Endothelial cell of umbilical vein (primary cell): Measurements from ENCODE around the gene CCDC160. TPM values are rescaled to one million over a fixed set of nuclear protein-coding genes. Genes with fewer than 3 reads are reported as not detected.

Source experiments
- BruUV-seq: library from RNA; stranded (reverse); fragments of 400-500 nt; replicated peaks from 2 replicates; lab custom pipeline; 2021; lab: Mats Ljungman, UMichigan
- CTCF ChIA-PET: fragments of 300-600, 350-600 bp; sonication (Branson Sonifier 250); formaldehyde crosslinking; loops from one replicate; lab custom pipeline; 2021; ENCODE audit warnings: antibody characterized with exemption, inconsistent platforms; lab: Charles Lee
- POLR2A ChIA-PET: fragments of 300-600, 350-600 bp; sonication (Branson Sonifier 250); formaldehyde crosslinking; loops from one replicate; lab custom pipeline; 2021; ENCODE audit warnings: antibody characterized with exemption, inconsistent platforms; lab: Charles Lee
- DNase-seq: peaks from one replicate; pipeline ENCODE4 v3.0.0-alpha.2; 2011; ENCODE audit warnings: low read depth, low spot score
- FAIRE-seq: peaks from 2 replicates; lab custom pipeline; 2011; peaks lifted over from hg19 to GRCh38; lab: Jason Lieb, UNC
- H2AFZ ChIP-seq: 2 replicates; pipeline ENCODE4 v1.6.0; 2012; ENCODE audit warnings: low read depth, low read length, control low read depth, inconsistent platforms
- H3K27ac ChIP-seq: 2 replicates; pipeline ENCODE4 v1.5.1; 2011; ENCODE audit warnings: low read depth, mild to moderate bottlenecking, control low read depth, low read length, moderate library complexity; ENCODE audit not compliant: insufficient read depth
- H3K27me3 ChIP-seq, 2 experiments: 2 replicates each; pipeline versions ENCODE4 v1.6.0 to v1.6.1; 2011; ENCODE audit warnings: low read length in 2 of 2, mixed read lengths in 1 of 2; ENCODE audit not compliant: control insufficient read depth in 2 of 2, insufficient read depth in 2 of 2
- H3K36me3 ChIP-seq, 2 experiments: 2 replicates in 1 of 2; 3 replicates in 1 of 2; pipeline ENCODE4 v1.5.1; 2011; ENCODE audit warnings: low read length in 2 of 2, mild to moderate bottlenecking in 1 of 2, moderate library complexity in 1 of 2; ENCODE audit not compliant: control insufficient read depth in 2 of 2, insufficient read depth in 2 of 2; ENCODE audit errors: extremely low read depth in 1 of 2
- H3K4me1 ChIP-seq: 3 replicates; pipeline ENCODE4 v1.5.1; 2011; ENCODE audit warnings: mild to moderate bottlenecking, low read length; ENCODE audit not compliant: control insufficient read depth, insufficient read depth; ENCODE audit errors: extremely low read depth
- H3K4me2 ChIP-seq: 2 replicates; pipeline ENCODE4 v1.6.1; 2011; ENCODE audit warnings: low read length, control low read depth, mixed read lengths; ENCODE audit not compliant: insufficient read depth
- H3K4me3 ChIP-seq, 3 experiments: fragments of 200-600 bp in 1 of 3; sonication (generic), shearing (Covaris generic) in 1 of 3; replicated peaks in 1 of 3; 2 replicates each; pipeline ENCODE4 v1.5.1; 2011 to 2016; ENCODE audit warnings: control low read depth in 3 of 3, low read length in 3 of 3, mild to moderate bottlenecking in 2 of 3, inconsistent platforms in 1 of 3, low read depth in 1 of 3, moderate library complexity in 1 of 3; ENCODE audit not compliant: insufficient read depth in 1 of 3
- H3K79me2 ChIP-seq: 2 replicates; pipeline ENCODE4 v1.6.0; 2012; ENCODE audit warnings: low read length, inconsistent platforms; ENCODE audit not compliant: control insufficient read depth, insufficient read depth
- H3K9ac ChIP-seq: replicated peaks from 2 replicates; pipeline ENCODE3; 2011; ENCODE audit warnings: low read length, control low read depth; ENCODE audit not compliant: insufficient read depth; ENCODE audit errors: extremely low read depth
- H3K9me1 ChIP-seq: replicated peaks from 3 replicates; pipeline ENCODE4 v1.6.0; 2011; ENCODE audit warnings: mild to moderate bottlenecking, low read length; ENCODE audit not compliant: control insufficient read depth, insufficient read depth; ENCODE audit errors: extremely low read depth
- H3K9me3 ChIP-seq: replicated peaks from 2 replicates; pipeline ENCODE4 v1.5.1; 2012; ENCODE audit warnings: low read length, inconsistent platforms; ENCODE audit not compliant: control insufficient read depth, insufficient read depth
- H4K20me1 ChIP-seq: replicated peaks from 2 replicates; pipeline ENCODE3; 2011; ENCODE audit warnings: mild to moderate bottlenecking, low read length; ENCODE audit not compliant: control insufficient read depth, insufficient read depth; ENCODE audit errors: extremely low read depth
- CTCF ChIP-seq, 2 donors: IDR thresholded peaks; 1 replicate in 1 of 2; 2 replicates in 1 of 2; pipeline ENCODE4 v1.5.1; 2011; ENCODE audit warnings: low read length in 2 of 2, mild to moderate bottlenecking in 2 of 2, moderate library complexity in 2 of 2, control low read depth in 1 of 2, inconsistent platforms in 1 of 2, low read depth in 1 of 2; ENCODE audit not compliant: insufficient read depth in 1 of 2; ENCODE audit errors: extremely low read depth in 1 of 2
- EZH2 ChIP-seq: IDR thresholded peaks from 2 replicates; pipeline ENCODE4 v1.6.1; 2012; ENCODE audit warnings: borderline replicate concordance, low read depth, mild to moderate bottlenecking, moderate library complexity, low read length, inconsistent platforms; ENCODE audit not compliant: severe bottlenecking
- FOS ChIP-seq: IDR thresholded peaks from 2 replicates; pipeline ENCODE4 v1.6.1; 2011; ENCODE audit warnings: mild to moderate bottlenecking, low read length, moderate library complexity, borderline replicate concordance; ENCODE audit not compliant: insufficient read depth
- JUN ChIP-seq: IDR thresholded peaks from 2 replicates; pipeline ENCODE4 v1.6.1; 2011; ENCODE audit warnings: borderline replicate concordance, low read depth; ENCODE audit not compliant: insufficient read length, insufficient read depth
- MYC ChIP-seq: IDR thresholded peaks from one replicate; pipeline ENCODE4 v1.6.1; 2011; ENCODE audit warnings: mild to moderate bottlenecking, low read depth, low read length
- POLR2A ChIP-seq: IDR thresholded peaks from 2 replicates; pipeline ENCODE4 v1.6.1; 2012; ENCODE audit warnings: low read depth, mild to moderate bottlenecking, control low read depth, low read length
- dilution Hi-C: fragments of 300-500 bp; cut with MboI; formaldehyde crosslinking; loops from one replicate; pipeline ENCODE4 v1.15.0; 2019; ENCODE audit warnings: low sequenced_read_pairs; ENCODE audit not compliant: extremely low pct_ligation_motif_present
- intact Hi-C: fragments of 100-400 bp; cut with micrococcal nuclease; formaldehyde crosslinking; loops from one replicate; pipeline ENCODE4 v1.10.0; 2022
- polyA plus RNA-seq, 4 experiments: library from polyadenylated mRNA; depleted of rRNA in 3 of 4; stranded (reverse) in 3 of 4; unstranded in 1 of 4; fragments of >200 nt; gene quantifications; 2 replicates each; pipeline versions ENCODE4 v1.2.1 to v1.2.3, GENCODE V29; 2011 to 2012; ENCODE audit warnings: missing spikeins in 1 of 4
- total RNA-seq: library from RNA; stranded (reverse); gene quantifications from 2 replicates; pipeline ENCODE4 v1.2.3, GENCODE V29; 2021
- TF ChIP-seq, protein P1 (sequence below): IDR thresholded peaks from 2 replicates; pipeline ENCODE4 v1.6.1; 2011; ENCODE audit not compliant: insufficient read depth, insufficient read length

The CCDC160 gene
- total and polyA plus RNA-seq, 2 donors (not counting 3 experiments of a cell fraction or from before 2014, with no cell fraction given) = not detected

DNA sequence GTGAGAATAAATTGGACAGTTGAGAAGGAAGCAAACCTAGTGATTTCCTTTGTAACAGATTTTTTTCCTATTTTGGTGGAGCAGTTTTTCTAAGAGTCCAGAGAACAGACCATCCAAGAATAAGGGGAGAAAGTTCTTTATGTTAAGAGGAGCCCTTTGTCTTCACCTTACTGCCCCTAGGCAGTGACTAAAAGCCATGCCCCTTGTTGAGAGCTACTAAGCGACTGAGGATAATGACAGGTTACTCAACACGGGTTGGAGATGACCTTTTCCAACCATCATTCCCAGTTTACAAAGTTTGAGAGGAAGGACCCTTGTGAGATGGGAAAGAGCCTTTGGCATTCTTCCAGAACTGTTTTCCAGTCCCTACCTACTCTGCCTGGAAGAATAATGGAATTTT lies 3.2 kb downstream of the CCDC160 start:
- dilution Hi-C loops = no loop called here
- TF ChIP-seq FOS (no peak), MYC (no peak), EZH2 (no peak), CTCF (IDR thresholded peaks at IDR 0.05; ENCODE audit: extremely low read depth in 1 of 2, insufficient read depth in 1 of 2, low read depth in 1 of 2, low read length in 2 of 2) (no peak), POLR2A (no peak), JUN (no peak)
- TF ChIP-seq, protein P1, sequence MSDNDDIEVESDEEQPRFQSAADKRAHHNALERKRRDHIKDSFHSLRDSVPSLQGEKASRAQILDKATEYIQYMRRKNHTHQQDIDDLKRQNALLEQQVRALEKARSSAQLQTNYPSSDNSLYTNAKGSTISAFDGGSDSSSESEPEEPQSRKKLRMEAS = no peak
- intact Hi-C loops = no loop called here
- H3K27ac ChIP-seq = no peak overlapping the region
- no peaks in the 10 kb centered on the region for H3K4me1 ChIP-seq
- FAIRE-seq (no peak), DNase-seq (no peak)
- H3K9me3 ChIP-seq = no peaks in the 10 kb centered on the region
- H3K9me1 ChIP-seq = no peaks in the 10 kb centered on the region
- H4K20me1 ChIP-seq = no peaks in the 10 kb centered on the region
- no peaks in the 10 kb centered on the region for H3K79me2 ChIP-seq
- H3K9ac ChIP-seq = no peak overlapping the region
- no peak overlapping the region for H2AFZ ChIP-seq
- POLR2A ChIA-PET = no interaction called here
- H3K4me2 ChIP-seq = no peak overlapping the region
- no peaks in the 10 kb centered on the region for H3K27me3 ChIP-seq
- no peak overlapping the region for H3K4me3 ChIP-seq
- no TSS peak for BruUV-seq
- H3K36me3 ChIP-seq = no peaks in the 10 kb centered on the region
- CTCF ChIA-PET = no interaction called here
